ENCODE results near the gene MILR1.
A peak's percentile ranks its signal among the peaks of the same experiment; 100 is the strongest.
"Not testable (repeated sequence)": the region's sequence is repeated elsewhere in the genome, so short reads cannot be mapped to it uniquely, and the experiment has no call there.

Gene MILR1

DNA sequence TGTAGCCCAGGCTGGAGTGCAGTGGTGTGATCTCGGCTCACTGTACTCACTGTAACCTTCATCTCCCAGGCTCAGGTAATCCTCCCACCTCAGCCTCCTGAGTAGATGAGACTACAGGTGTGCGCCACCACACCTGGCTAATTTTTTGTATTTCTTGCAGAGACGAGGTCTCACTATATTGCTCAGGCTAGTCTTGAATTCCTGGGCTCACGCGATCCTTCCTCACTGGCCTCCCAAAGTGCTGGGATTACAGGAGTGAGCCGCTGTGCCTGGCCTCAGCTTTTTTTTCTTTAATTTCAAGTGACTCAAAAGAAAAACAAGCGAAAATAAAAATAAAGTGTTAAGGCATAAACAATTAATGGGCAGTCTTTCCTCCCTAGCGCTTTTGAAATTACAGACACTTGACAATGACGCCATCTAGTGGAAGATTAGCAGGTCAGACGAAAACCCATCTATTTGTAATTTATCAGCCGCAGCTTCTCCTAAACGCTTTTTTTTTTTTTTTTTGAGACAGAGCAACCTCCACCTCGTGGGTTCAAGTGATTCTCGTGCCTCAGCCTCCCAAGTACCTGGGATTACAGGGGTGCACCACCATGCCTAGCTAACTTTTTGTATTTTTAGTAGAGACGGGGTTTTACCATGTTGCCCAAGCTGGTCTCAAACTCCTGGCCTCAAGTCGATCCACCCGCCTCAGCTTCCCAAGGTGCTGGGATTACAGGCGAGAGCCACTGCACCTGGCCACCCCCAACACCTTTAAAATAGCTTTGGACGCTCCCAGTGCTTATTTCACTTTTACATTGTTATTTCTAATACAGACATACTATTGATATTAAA lies 30.2 kb upstream of the MILR1 start:
- H3K27me3 Mint-ChIP-seq (ENCODE audit: low read depth): peaks cover 5% of the 10 kb centered on the region
- no peaks in the 10 kb centered on the region for H3K36me3 Mint-ChIP-seq (ENCODE audit: low read depth)
- no peak overlapping the region for H3K4me3 Mint-ChIP-seq
- H3K4me1 Mint-ChIP-seq (ENCODE audit: low read depth): peaks cover 3% of the 10 kb centered on the region
- H3K9me3 Mint-ChIP-seq: no peaks in the 10 kb centered on the region
- no peak overlapping the region for H3K27ac Mint-ChIP-seq

DNA sequence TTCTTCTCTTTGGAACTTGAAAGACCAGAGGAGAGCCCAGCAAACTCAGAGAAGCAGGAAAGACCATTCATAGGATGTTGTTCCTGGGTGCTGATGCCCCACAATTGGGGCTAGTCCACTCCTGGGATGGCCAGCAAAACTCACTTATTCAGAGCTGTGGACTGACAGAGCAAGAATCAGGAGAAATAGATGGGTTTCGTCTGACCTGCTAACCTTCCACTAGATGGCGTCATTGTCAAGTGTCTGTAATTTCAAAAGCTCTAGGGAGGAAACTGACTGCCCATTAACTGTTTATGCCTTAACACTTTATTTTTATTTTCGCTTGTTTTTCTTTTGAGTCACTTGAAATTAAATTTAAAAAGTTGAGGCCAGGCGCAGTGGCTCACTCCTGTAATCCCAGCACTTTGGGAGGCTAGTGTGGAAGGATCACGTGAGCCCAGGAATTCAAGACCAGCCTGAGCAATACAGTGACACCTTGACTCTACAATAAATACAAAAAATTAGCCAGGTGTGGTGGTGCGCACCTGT lies 28.7 kb upstream of the MILR1 start:
- Mint-ChIP-seq H3K36me3 (ENCODE audit: low read depth) (no peaks in the 10 kb centered on the region), H3K4me3 (no peak overlapping the region), H3K27me3 (ENCODE audit: low read depth) (peaks cover 10% of the 10 kb centered on the region), H3K4me1 (ENCODE audit: low read depth) (peaks cover 3% of the 10 kb centered on the region), H3K9me3 (no peaks in the 10 kb centered on the region), H3K27ac (no peak overlapping the region)

DNA sequence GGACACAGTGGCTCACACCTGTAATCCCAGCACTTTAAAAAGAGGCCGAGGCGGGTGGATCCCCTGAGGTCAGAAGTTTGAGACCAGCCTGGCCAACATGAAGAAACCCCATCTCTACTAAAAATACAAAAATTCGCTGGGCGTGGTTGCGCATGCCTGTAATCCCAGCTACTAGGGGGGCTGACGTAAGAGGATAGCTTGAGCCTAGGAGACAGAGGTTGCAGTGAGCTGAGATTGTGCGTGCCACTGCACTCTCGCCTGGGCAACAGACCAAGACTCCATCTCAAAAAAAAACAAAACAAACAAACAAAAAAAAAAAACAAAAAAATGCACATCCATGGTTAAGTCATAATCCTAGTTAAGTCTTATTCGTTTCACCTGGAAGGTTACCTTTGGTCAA lies 26.8 kb upstream of the MILR1 start:
- not testable (repeated sequence) for H3K9me3 Mint-ChIP-seq; H3K4me1 Mint-ChIP-seq (ENCODE audit: low read depth)
- peaks cover 16% of the 10 kb centered on the region for H3K27me3 Mint-ChIP-seq (ENCODE audit: low read depth)

DNA sequence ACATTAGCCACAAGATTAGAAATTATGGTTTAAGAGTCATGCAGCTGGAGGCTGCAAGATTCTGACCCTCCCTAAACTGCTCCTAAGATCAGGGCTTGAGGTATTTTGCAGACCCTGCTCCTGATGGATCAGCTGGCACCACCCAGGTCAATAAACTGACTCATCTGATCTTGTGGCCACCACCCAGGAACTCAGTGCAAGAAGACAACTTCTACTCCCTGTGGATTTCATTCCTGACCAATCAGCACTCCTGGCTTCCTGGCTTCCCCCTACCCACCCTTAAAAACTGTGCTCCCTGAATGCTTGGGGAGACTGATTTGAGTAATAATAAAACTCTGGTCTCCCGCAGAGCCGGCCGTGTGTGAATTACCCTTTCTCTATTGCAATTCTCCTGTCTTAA lies 25.0 kb upstream of the MILR1 start:
- no peak overlapping the region for H3K27ac Mint-ChIP-seq

More for the DNA sequence above, 26.8 kb upstream of the MILR1 start:
- not testable (repeated sequence) for H3K36me3 Mint-ChIP-seq (ENCODE audit: low read depth); H3K27ac Mint-ChIP-seq; H3K4me3 Mint-ChIP-seq

DNA sequence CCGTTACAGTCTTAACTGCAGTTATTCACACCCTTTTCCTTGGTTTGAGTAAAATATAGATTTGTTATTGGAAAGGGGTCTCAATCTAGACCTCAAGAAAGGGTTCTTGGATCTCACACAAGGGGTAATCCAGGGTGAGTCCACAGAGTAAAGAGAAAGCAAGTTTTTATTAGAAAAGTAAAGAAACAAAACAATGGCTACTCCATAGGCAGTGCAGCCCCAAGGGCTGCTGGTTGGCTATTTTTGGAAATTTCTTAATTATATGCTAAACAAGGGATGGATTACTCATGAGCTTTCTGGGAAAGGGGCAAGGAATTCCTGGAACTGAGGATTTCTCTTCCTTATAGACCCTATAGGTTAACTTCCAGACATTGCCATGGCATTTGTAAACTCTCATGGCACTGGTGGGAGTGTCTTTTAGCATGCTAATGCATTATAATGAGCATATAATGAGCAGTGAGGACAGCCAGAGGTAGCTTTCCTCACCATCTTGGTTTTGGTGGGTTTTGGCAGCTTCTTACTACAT lies 24.5 kb upstream of the MILR1 start:
- Mint-ChIP-seq H3K4me1 (ENCODE audit: low read depth) (peaks cover 3% of the 10 kb centered on the region), H3K9me3 (no peaks in the 10 kb centered on the region), H3K4me3 (no peak overlapping the region), H3K27ac (no peak overlapping the region), H3K27me3 (ENCODE audit: low read depth) (peaks cover 21% of the 10 kb centered on the region), H3K36me3 (ENCODE audit: low read depth) (no peaks in the 10 kb centered on the region)

More for the DNA sequence above, 25.0 kb upstream of the MILR1 start:
- Mint-ChIP-seq H3K27me3 (ENCODE audit: low read depth) (peaks cover 21% of the 10 kb centered on the region), H3K9me3 (no peaks in the 10 kb centered on the region), H3K4me3 (no peak overlapping the region), H3K36me3 (ENCODE audit: low read depth) (no peaks in the 10 kb centered on the region), H3K4me1 (ENCODE audit: low read depth) (peaks cover 3% of the 10 kb centered on the region)

DNA sequence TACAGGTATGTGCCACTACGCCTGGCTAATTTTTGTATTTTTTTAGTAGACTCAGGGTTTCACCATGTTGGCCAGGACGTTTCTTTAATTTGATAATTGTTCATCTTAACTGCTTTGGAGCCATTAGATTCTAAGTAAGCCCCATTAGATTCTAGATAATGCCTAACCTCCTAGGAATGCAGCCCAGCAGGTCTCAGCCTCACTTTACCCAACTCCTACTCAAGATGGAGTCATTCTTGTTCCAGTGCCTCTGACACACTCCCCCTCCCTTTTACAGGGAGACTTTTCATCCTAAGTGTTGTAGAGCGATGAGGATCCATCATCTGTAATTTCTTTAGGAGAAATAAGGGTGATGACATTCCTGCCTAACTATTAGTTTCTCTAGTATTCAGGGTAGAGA lies 23.7 kb upstream of the MILR1 start:
- H3K27me3 Mint-ChIP-seq (ENCODE audit: low read depth): peaks cover 24% of the 10 kb centered on the region
- H3K36me3 Mint-ChIP-seq (ENCODE audit: low read depth): no peaks in the 10 kb centered on the region
- H3K27ac Mint-ChIP-seq: no peak overlapping the region
- H3K4me1 Mint-ChIP-seq (ENCODE audit: low read depth): peaks cover 3% of the 10 kb centered on the region
- no peak overlapping the region for H3K4me3 Mint-ChIP-seq
- H3K9me3 Mint-ChIP-seq: no peaks in the 10 kb centered on the region

DNA sequence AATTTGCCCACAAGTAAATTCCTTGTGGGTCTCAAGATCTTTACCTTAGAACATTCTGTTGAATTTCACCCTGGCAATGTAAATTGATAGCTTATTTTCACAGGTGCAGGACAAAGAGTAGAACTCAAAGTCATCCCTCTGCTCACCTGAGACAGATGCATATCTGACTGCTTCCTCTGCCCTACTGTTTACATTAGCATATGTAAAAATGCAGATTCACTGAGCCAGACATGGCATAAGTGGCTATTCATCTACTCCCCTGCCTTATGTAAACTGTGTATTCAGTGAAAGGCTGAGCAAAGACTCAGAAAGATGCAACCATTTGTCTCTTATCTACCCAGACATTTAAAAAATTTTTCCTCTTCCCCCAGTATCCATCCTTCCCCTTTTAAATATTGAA lies 22.3 kb upstream of the MILR1 start:
- H3K9me3 Mint-ChIP-seq: no peaks in the 10 kb centered on the region
- no peak overlapping the region for H3K4me3 Mint-ChIP-seq

DNA sequence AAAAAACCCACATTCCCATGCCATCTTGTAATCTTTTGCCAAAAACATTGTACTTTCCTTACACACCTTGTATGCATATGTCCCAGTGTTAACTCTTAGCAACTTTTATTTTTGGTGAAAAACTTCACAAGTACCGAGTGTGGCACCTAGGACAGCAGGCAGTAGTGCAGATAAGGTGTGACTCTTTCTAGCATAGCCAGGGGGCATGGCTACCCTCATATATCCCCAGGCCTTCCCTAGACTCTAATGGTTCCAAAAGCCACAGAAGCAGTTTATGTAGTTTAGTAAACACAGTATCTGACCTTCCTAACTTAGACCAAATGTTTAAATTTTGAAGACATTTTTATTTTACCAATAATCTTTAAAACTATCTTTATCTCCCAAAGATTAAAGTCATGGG lies 20.5 kb upstream of the MILR1 start:
- no peaks in the 10 kb centered on the region for H3K36me3 Mint-ChIP-seq (ENCODE audit: low read depth)
- H3K4me3 Mint-ChIP-seq: no peak overlapping the region
- peaks cover 33% of the 10 kb centered on the region for H3K27me3 Mint-ChIP-seq (ENCODE audit: low read depth)
- peaks cover 2% of the 10 kb centered on the region for H3K4me1 Mint-ChIP-seq (ENCODE audit: low read depth)
- H3K9me3 Mint-ChIP-seq: no peaks in the 10 kb centered on the region
- no peak overlapping the region for H3K27ac Mint-ChIP-seq

More for the DNA sequence above, 22.3 kb upstream of the MILR1 start:
- no peak overlapping the region for H3K27ac Mint-ChIP-seq
- H3K4me1 Mint-ChIP-seq (ENCODE audit: low read depth): peaks cover 2% of the 10 kb centered on the region
- peaks cover 29% of the 10 kb centered on the region for H3K27me3 Mint-ChIP-seq (ENCODE audit: low read depth)
- H3K36me3 Mint-ChIP-seq (ENCODE audit: low read depth): no peaks in the 10 kb centered on the region

DNA sequence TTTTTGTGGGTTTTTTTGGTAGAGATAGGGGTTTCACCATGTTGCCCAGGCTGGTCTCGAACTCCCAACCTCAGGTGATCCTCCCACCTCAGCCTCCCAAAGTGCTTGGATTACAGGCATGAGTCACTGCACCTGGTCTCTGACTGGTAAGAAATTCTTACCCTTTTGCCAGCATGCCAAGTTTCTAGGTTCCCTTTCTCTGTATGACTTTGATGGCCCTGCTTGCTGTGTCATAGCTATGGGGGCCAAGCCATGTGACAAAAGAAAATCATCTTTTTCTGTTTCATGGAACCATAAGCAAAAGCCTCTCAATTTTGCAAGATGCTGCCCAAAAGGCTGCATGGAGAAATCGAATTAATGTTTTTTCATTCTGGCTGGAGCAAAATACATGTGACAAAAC lies 18.9 kb upstream of the MILR1 start:
- H3K27me3 Mint-ChIP-seq (ENCODE audit: low read depth): peaks cover 28% of the 10 kb centered on the region
- not testable (repeated sequence) for H3K4me3 Mint-ChIP-seq; H3K9me3 Mint-ChIP-seq; H3K36me3 Mint-ChIP-seq (ENCODE audit: low read depth); H3K27ac Mint-ChIP-seq; H3K4me1 Mint-ChIP-seq (ENCODE audit: low read depth)

DNA sequence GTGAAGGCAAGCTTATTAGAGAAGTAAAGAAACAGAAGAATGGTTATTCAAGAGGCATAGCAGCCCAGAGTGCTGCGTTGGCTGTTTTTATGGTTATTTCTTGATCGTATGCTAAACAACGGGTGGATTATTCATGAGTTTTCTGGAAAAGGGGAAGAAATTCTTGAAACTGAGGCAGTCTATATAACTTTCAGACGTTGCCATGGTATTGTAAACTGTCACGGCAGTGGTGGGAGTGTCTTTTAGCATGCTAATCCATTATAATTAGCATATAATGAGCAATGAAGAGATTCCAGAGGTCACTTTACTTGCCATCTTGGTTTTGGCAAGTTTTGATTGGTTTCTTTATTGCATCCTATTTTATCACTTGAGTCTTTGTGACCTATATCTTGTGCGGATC lies 17.4 kb upstream of the MILR1 start:
- Mint-ChIP-seq H3K4me3 (no peak overlapping the region), H3K4me1 (ENCODE audit: low read depth) (peaks cover 2% of the 10 kb centered on the region), H3K36me3 (ENCODE audit: low read depth) (no peaks in the 10 kb centered on the region), H3K27ac (no peak overlapping the region), H3K9me3 (no peaks in the 10 kb centered on the region), H3K27me3 (ENCODE audit: low read depth) (peaks cover 22% of the 10 kb centered on the region)

DNA sequence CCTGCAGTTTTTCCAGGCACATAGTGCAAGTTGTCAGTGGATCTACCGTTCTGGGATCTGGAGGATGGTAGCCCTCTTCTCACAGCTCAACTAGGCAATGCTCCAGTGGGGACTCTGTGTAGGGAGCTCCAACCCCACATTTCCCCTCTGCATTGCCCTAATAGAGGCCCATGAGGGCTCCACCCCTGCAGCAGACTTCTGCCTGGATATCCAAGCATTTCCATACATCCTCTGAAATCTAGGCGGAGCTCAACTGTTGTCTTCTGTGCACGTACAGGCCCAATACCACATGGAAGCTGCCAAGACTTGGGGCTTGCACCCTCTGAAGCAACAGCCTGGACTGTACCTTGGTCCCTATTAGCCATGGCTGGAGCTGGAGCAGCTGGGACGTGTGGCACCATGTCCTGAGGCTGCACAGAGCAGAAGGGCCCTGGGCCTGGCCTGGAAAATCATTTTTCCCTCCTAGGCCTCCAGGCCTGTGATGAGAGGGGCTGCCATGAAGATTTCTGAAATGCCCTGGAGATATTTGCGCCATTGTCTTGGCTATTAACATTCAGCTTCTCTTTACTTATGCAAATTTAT lies 10.9 kb upstream of the MILR1 start:
- H3K27me3 Mint-ChIP-seq (ENCODE audit: low read depth): no peaks in the 10 kb centered on the region
- H3K27ac Mint-ChIP-seq: no peak overlapping the region
- peaks cover 17% of the 10 kb centered on the region for H3K4me1 Mint-ChIP-seq (ENCODE audit: low read depth)
- H3K36me3 Mint-ChIP-seq (ENCODE audit: low read depth): peaks cover 17% of the 10 kb centered on the region
- peaks cover 35% of the 10 kb centered on the region for H3K9me3 Mint-ChIP-seq
- H3K4me3 Mint-ChIP-seq: no peak overlapping the region

DNA sequence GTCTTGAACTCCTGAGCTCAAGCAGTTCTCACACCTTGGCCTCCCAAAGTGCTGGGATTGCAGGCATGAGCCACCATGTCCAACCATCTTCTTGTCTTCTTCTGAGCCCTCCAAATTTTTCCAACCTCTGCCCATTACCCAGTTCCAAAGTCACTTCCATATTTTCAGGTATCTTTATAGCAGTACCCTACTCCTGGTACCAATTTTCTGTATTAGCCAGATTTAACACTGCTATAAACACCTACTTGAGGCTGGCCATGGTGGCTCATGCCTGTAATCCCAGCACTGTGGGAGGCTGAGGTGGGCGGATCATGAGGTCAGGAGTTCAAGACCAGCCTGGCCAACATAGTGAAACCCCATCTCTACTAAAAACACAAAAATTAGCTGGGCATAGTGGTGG lies 9.4 kb upstream of the MILR1 start:
- not testable (repeated sequence) for H3K27me3 Mint-ChIP-seq (ENCODE audit: low read depth); H3K27ac Mint-ChIP-seq; H3K4me3 Mint-ChIP-seq
- Mint-ChIP-seq H3K9me3 (peaks cover 35% of the 10 kb centered on the region), H3K36me3 (ENCODE audit: low read depth) (peaks cover 17% of the 10 kb centered on the region), H3K4me1 (ENCODE audit: low read depth) (peaks cover 25% of the 10 kb centered on the region)

DNA sequence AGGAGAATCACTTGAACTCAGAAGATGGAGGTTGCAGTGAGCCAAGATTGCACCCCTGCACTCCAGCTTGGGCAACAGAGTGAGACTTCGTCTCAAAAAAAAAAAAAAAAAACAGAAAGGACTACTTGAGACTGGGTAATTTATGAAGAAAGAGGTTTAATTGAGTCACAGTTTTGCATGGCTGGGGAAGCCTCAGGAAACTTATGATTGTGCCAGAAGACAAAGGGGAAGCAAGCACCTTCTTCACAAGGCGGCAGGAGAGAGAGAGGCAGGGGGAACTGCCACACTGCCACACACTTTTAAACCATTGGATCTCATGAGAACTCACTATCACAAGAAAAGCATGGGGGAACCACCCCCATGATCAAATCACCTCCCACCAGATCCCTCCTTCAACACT lies 9.0 kb upstream of the MILR1 start:
- peaks cover 17% of the 10 kb centered on the region for H3K36me3 Mint-ChIP-seq (ENCODE audit: low read depth)
- peaks cover 35% of the 10 kb centered on the region for H3K9me3 Mint-ChIP-seq
- H3K4me1 Mint-ChIP-seq (ENCODE audit: low read depth): peaks cover 25% of the 10 kb centered on the region
- no peak overlapping the region for H3K27ac Mint-ChIP-seq
- no peaks in the 10 kb centered on the region for H3K27me3 Mint-ChIP-seq (ENCODE audit: low read depth)
- H3K4me3 Mint-ChIP-seq: no peak overlapping the region

DNA sequence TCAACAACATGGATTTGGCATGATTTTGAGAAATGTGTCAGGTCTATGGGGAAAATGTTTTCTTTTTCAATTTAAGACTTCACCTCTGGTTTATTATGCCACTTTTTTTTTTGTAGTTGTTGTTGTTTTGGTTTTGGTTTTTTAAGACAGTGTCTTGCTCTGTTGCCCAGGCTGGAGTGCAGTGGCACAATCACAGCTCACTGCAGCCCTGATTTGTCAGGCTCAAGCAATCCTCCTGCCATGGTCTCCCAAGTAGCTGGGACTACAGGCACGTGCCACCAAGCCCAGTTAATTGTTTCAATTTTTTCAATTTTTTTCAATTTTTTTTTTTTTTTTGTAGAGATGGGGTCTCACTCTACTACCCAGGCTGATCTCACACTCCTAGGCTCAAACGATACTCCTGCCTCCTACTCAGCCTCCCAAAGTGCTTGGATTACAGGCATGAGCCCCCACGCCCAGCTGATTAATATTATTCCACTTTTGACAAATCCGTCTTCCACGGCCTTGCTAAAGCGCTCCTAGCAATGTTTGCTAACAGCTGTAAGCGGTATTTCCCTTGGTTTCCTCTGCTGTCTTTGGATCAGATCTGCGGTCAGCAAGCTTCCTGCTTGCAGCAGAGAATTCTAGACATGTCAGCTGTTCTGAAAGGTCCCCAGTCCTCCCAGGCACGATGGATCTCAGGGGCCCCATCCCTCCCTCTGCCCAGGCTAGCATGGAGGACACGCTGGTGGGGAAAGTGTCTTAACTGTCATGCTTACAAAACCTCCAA lies 7.0 kb upstream of the MILR1 start:
- H3K27me3 Mint-ChIP-seq (ENCODE audit: low read depth): no peaks in the 10 kb centered on the region
- peak overlapping the region; percentile 81 for H3K4me3 Mint-ChIP-seq
- H3K36me3 Mint-ChIP-seq (ENCODE audit: low read depth): peaks cover 16% of the 10 kb centered on the region
- peaks cover 28% of the 10 kb centered on the region for H3K4me1 Mint-ChIP-seq (ENCODE audit: low read depth)
- H3K27ac Mint-ChIP-seq: peak overlapping the region; percentile 98
- peaks cover 32% of the 10 kb centered on the region for H3K9me3 Mint-ChIP-seq

Data from T-helper 1 cell treated with Interleukin-12 subunit alpha and Interleukin-12 subunit beta and Interleukin-4 antibody, amounts not matched to agents 30 μg/mL and 1 μg/mL, for 36 hours (primary cell).